ENCODE measurements around the gene AFG3L2.

AFG3L2 gene

DNA sequence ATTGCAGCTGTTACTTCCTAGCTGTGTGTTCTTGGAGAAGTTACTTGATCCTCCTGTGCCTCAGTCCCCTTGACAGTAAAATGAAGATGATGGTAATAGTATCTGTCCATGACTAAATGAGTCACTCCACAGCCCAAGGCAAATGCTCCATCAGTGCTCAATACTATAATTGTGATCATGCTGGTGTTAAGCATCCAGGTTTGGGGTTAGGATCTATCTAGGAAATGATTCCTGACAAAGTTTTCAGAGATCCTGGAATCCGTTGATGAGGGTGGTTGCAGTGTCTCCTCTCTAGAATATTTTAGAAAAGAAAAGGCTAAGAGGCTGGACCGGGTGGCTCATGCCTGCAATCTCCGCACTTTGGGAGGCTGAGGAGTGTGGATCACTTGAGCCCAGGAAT, 28.0 kb upstream of the AFG3L2 start:
- Histone ChIP-seq H2AFZ (no peak overlapping the region), H3K27ac (no peak overlapping the region)

DNA sequence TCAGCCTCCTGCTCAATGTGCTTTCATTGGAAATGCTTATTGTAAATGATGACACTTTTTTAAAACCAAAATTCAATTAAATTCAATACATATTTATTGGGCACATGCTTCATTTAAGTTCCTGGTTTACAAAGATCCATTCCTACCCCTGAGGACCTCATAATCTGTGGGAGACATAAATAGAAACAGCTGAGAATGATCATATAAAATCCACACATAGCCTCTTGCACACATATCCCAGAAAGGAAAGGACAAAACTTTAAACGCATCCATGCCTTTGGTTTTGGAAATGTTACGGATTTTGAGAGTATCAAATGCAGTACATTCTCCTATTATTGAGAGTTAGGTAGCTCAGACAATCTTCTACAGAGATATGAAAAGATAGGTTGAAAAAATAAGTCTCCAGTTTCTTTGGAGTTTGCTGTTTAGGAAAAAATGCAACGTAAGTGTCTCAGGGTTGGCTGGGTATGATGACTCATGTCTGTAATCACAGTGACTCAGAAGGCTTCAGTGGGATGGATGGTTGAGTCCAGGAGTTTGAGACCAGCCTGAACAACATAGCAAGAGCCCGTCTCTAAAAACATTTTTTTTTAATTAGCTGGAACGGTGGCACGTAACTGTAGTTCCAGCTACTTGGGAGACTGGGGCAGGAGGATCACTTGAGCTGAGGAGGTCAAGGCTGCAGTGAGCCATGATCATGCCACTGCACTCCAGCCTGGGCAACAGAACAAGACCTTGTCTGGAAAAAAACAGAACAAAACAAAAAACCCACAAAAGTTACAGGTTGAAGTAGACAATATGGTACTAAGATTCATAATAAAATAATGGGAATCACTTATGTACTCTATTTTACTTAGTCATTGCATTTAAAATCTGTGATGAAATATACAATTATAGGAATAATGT, 26.8 kb upstream of the AFG3L2 start:
- Histone ChIP-seq H2AFZ (peak overlapping the region; percentile 33), H3K9me3 (ENCODE audit: control insufficient read depth, low read length) (no peaks in the 10 kb centered on the region), H3K4me1 (peaks cover 3% of the 10 kb centered on the region), H3K27me3 (ENCODE audit: control insufficient read depth, insufficient read depth, low read length) (no peaks in the 10 kb centered on the region), H3K36me3 (ENCODE audit: control insufficient read depth, insufficient read depth, low read length) (no peaks in the 10 kb centered on the region), H3K9ac (no peak overlapping the region), H3K79me2 (no peaks in the 10 kb centered on the region), H3K4me2 (ENCODE audit: low read length) (no peak overlapping the region), H3K4me3 (ENCODE audit: low read depth, low read length) (no peak overlapping the region), H3K27ac (no peak overlapping the region)
- TF ChIP-seq, protein P1, sequence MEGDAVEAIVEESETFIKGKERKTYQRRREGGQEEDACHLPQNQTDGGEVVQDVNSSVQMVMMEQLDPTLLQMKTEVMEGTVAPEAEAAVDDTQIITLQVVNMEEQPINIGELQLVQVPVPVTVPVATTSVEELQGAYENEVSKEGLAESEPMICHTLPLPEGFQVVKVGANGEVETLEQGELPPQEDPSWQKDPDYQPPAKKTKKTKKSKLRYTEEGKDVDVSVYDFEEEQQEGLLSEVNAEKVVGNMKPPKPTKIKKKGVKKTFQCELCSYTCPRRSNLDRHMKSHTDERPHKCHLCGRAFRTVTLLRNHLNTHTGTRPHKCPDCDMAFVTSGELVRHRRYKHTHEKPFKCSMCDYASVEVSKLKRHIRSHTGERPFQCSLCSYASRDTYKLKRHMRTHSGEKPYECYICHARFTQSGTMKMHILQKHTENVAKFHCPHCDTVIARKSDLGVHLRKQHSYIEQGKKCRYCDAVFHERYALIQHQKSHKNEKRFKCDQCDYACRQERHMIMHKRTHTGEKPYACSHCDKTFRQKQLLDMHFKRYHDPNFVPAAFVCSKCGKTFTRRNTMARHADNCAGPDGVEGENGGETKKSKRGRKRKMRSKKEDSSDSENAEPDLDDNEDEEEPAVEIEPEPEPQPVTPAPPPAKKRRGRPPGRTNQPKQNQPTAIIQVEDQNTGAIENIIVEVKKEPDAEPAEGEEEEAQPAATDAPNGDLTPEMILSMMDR (IDR thresholded peaks at IDR 0.05), result no peak

More for the DNA sequence above, 28.0 kb upstream of the AFG3L2 start:
- H3K27me3 ChIP-seq (ENCODE audit: control insufficient read depth, insufficient read depth, low read length), result no peaks in the 10 kb centered on the region
- H3K4me1 ChIP-seq, result peaks cover 3% of the 10 kb centered on the region
- H3K9me3 ChIP-seq (ENCODE audit: control insufficient read depth, low read length), result no peaks in the 10 kb centered on the region
- no peaks in the 10 kb centered on the region for H3K79me2 ChIP-seq
- H3K9ac ChIP-seq, result no peak overlapping the region
- no peaks in the 10 kb centered on the region for H3K36me3 ChIP-seq (ENCODE audit: control insufficient read depth, insufficient read depth, low read length)
- no peak overlapping the region for H3K4me2 ChIP-seq (ENCODE audit: low read length)
- no peak overlapping the region for H3K4me3 ChIP-seq (ENCODE audit: low read depth, low read length)
- TF ChIP-seq, protein P1 (IDR thresholded peaks at IDR 0.05), result no peak

DNA sequence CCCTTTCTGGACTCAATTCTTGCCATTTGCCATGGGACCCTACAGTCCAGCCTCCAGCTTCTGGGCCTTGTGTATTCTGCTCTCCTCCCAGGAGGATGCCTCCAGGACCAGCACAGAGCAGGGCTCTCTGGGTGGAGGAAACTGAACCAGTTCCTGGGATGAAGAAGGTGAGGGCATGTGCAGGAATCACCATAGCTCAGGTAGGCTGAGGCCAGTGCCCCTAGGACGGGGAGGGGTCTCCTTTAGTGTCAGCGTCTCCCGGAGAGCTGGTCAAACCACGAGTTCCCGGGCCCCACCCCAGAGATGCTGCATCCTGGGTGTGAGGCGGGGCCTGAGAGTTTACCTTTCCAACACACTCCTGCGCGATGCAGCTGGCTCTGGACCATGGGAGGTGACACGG, 24.9 kb upstream of the AFG3L2 start:
- no peaks in the 10 kb centered on the region for H3K79me2 ChIP-seq
- TF ChIP-seq, protein P1 (IDR thresholded peaks at IDR 0.05), result no peak
- H3K27ac ChIP-seq, result no peak overlapping the region
- no peaks in the 10 kb centered on the region for H3K27me3 ChIP-seq (ENCODE audit: control insufficient read depth, insufficient read depth, low read length)
- H2AFZ ChIP-seq, result no peak overlapping the region
- H3K9me3 ChIP-seq (ENCODE audit: control insufficient read depth, low read length), result no peaks in the 10 kb centered on the region
- H3K4me2 ChIP-seq (ENCODE audit: low read length), result no peak overlapping the region
- no peaks in the 10 kb centered on the region for H3K36me3 ChIP-seq (ENCODE audit: control insufficient read depth, insufficient read depth, low read length)
- H3K9ac ChIP-seq, result no peak overlapping the region
- H3K4me3 ChIP-seq (ENCODE audit: low read depth, low read length), result no peak overlapping the region
- H3K4me1 ChIP-seq, result no peaks in the 10 kb centered on the region

GRCh38 chr18:12399231-12399630, 22.2 kb upstream of the AFG3L2 start:
- H3K4me2 ChIP-seq (ENCODE audit: low read length), result no peak overlapping the region
- no peak overlapping the region for H3K4me3 ChIP-seq (ENCODE audit: low read depth, low read length)
- no peak overlapping the region for H3K27ac ChIP-seq
- no peaks in the 10 kb centered on the region for H3K36me3 ChIP-seq (ENCODE audit: control insufficient read depth, insufficient read depth, low read length)
- no peak overlapping the region for H3K9ac ChIP-seq
- H3K9me3 ChIP-seq (ENCODE audit: control insufficient read depth, low read length), result no peaks in the 10 kb centered on the region
- H3K4me1 ChIP-seq, result no peaks in the 10 kb centered on the region
- TF ChIP-seq, protein P1 (IDR thresholded peaks at IDR 0.05), result no peak
- no peaks in the 10 kb centered on the region for H3K79me2 ChIP-seq
- H2AFZ ChIP-seq, result no peak overlapping the region
- H3K27me3 ChIP-seq (ENCODE audit: control insufficient read depth, insufficient read depth, low read length), result no peaks in the 10 kb centered on the region

DNA sequence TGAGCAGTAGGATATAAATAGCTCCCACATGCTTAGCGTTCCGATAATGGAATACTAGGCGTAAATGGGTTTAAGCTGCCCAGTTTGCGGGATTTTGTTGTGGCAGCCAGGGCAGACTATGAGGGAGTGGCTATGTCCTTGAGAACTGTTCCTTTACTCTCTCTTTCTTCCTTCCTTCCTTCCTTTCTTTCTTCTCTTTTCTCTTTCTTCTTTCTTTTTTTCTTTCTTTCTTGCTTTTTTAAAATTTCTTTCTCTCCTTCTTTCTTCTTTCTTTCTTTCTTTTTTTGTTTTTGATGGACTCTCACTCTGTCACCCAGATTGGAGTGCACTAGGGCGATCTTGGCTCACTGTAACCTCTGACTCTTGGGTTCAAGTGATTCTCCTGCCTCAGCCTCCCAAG, 21.6 kb upstream of the AFG3L2 start:
- TF ChIP-seq, protein P1 (IDR thresholded peaks at IDR 0.05), result no peak
- Histone ChIP-seq H3K27ac (no peak overlapping the region), H3K9ac (no peak overlapping the region), H3K4me1 (no peaks in the 10 kb centered on the region), H3K9me3 (ENCODE audit: control insufficient read depth, low read length) (no peaks in the 10 kb centered on the region), H2AFZ (no peak overlapping the region), H3K36me3 (ENCODE audit: control insufficient read depth, insufficient read depth, low read length) (no peaks in the 10 kb centered on the region), H3K27me3 (ENCODE audit: control insufficient read depth, insufficient read depth, low read length) (no peaks in the 10 kb centered on the region), H3K4me2 (ENCODE audit: low read length) (no peak overlapping the region), H3K4me3 (ENCODE audit: low read depth, low read length) (no peak overlapping the region), H3K79me2 (no peaks in the 10 kb centered on the region)

All from parathyroid adenoma (tissue), 2 donors.